HUES6 (cell line): ENCODE data around the gene CDH18.
"Not testable (repeated sequence)": the region's sequence is repeated elsewhere in the genome, so short reads cannot be mapped to it uniquely, and the experiment has no call there.

Experiments used
- H3K27ac ChIP-seq: 2 replicates; pipeline ENCODE4 v1.7.0; 2013; ENCODE audit warnings: low read depth, mild to moderate bottlenecking, low read length, inconsistent platforms
- H3K27me3 ChIP-seq: 2 replicates; pipeline ENCODE4 v1.6.1; 2013; ENCODE audit warnings: low read length; ENCODE audit not compliant: control insufficient read depth, insufficient read depth
- H3K36me3 ChIP-seq: 2 replicates; pipeline ENCODE4 v1.6.1; 2013; ENCODE audit warnings: low read length; ENCODE audit not compliant: control insufficient read depth, insufficient read depth
- H3K4me1 ChIP-seq: 2 replicates; pipeline ENCODE4 v1.6.1; 2013; ENCODE audit warnings: low read length; ENCODE audit not compliant: control insufficient read depth, insufficient read depth
- H3K4me3 ChIP-seq: 2 replicates; pipeline ENCODE4 v1.5.1; 2013; ENCODE audit warnings: low read depth, low read length
- H3K9ac ChIP-seq: one replicate; pipeline ENCODE4 v1.6.1; 2013; ENCODE audit warnings: mild to moderate bottlenecking, low read length
- H3K9me3 ChIP-seq: 2 replicates; pipeline ENCODE4 v1.6.1; 2013; ENCODE audit warnings: low read depth, low read length; ENCODE audit not compliant: control insufficient read depth, insufficient read depth

CDH18 gene

GRCh38 chr5:19859020-19859419, 129.0 kb downstream of the CDH18 start:
- H3K9me3 ChIP-seq: no peaks in the 10 kb centered on the region
- no peaks in the 10 kb centered on the region for H3K27me3 ChIP-seq
- no peak overlapping the region for H3K4me3 ChIP-seq
- H3K36me3 ChIP-seq: no peaks in the 10 kb centered on the region
- no peak overlapping the region for H3K9ac ChIP-seq
- H3K4me1 ChIP-seq: no peaks in the 10 kb centered on the region; the same call in 1 of the 2 replicates
- H3K27ac ChIP-seq: peak overlapping the region; percentile 47; the same call in 1 of the 2 replicates

GRCh38 chr5:19855931-19856330, 132.1 kb downstream of the CDH18 start:
- Histone ChIP-seq H3K27ac (no peak overlapping the region), H3K9me3 (no peaks in the 10 kb centered on the region), H3K4me1 (no peaks in the 10 kb centered on the region; the same call in 1 of the 2 replicates), H3K36me3 (no peaks in the 10 kb centered on the region), H3K27me3 (no peaks in the 10 kb centered on the region), H3K9ac (no peak overlapping the region), H3K4me3 (no peak overlapping the region)

GRCh38 chr5:19855453-19855852, 132.5 kb downstream of the CDH18 start:
- H3K4me3 ChIP-seq: no peak overlapping the region
- H3K36me3 ChIP-seq: no peaks in the 10 kb centered on the region
- no peaks in the 10 kb centered on the region for H3K27me3 ChIP-seq
- no peak overlapping the region for H3K9ac ChIP-seq
- no peaks in the 10 kb centered on the region; the same call in 1 of the 2 replicates for H3K4me1 ChIP-seq
- H3K9me3 ChIP-seq: no peaks in the 10 kb centered on the region
- H3K27ac ChIP-seq: no peak overlapping the region

- Histone ChIP-seq H3K27me3 (no peaks in the 10 kb centered on the region), H3K9ac (no peak overlapping the region), H3K9me3 (no peaks in the 10 kb centered on the region), H3K4me3 (no peak overlapping the region), H3K27ac (no peak overlapping the region), H3K36me3 (no peaks in the 10 kb centered on the region), H3K4me1 (no peaks in the 10 kb centered on the region; the same call in 1 of the 2 replicates)
Observed at GRCh38 chr5:19855031-19855430, 133.0 kb downstream of the CDH18 start.

- no peak overlapping the region for H3K27ac ChIP-seq
- no peak overlapping the region for H3K9ac ChIP-seq
- H3K4me1 ChIP-seq: no peaks in the 10 kb centered on the region
Observed at GRCh38 chr5:19853616-19854240, 134.3 kb downstream of the CDH18 start.

GRCh38 chr5:19837536-19838174, 150.3 kb downstream of the CDH18 start:
- Histone ChIP-seq H3K27ac (no peak overlapping the region), H3K4me3 (no peak overlapping the region), H3K9me3 (peaks cover 11% of the 10 kb centered on the region; the same call in 1 of the 2 replicates), H3K36me3 (no peaks in the 10 kb centered on the region), H3K9ac (no peak overlapping the region), H3K4me1 (no peaks in the 10 kb centered on the region), H3K27me3 (no peaks in the 10 kb centered on the region)

More at GRCh38 chr5:19853616-19854240, 134.3 kb downstream of the CDH18 start:
- Histone ChIP-seq H3K9me3 (no peaks in the 10 kb centered on the region), H3K36me3 (no peaks in the 10 kb centered on the region), H3K4me3 (no peak overlapping the region), H3K27me3 (no peaks in the 10 kb centered on the region)

- H3K4me3 ChIP-seq: no peak overlapping the region
- 0 out of 2 replicates have a peak, but pooled peaks cover 8% of the 10 kb centered on the region for H3K9me3 ChIP-seq
- H3K27ac ChIP-seq: no peak overlapping the region
- H3K4me1 ChIP-seq: no peaks in the 10 kb centered on the region
- no peaks in the 10 kb centered on the region for H3K27me3 ChIP-seq
- no peaks in the 10 kb centered on the region for H3K36me3 ChIP-seq
- no peak overlapping the region for H3K9ac ChIP-seq
Observed at GRCh38 chr5:19835442-19835841, 152.6 kb downstream of the CDH18 start.

- not testable (repeated sequence) for H3K4me3 ChIP-seq, H3K27me3 ChIP-seq, H3K9me3 ChIP-seq, H3K27ac ChIP-seq, H3K4me1 ChIP-seq, H3K36me3 ChIP-seq, H3K9ac ChIP-seq
Observed at GRCh38 chr5:19812720-19813119, 175.3 kb downstream of the CDH18 start.

- Histone ChIP-seq H3K4me3 (no peak overlapping the region), H3K4me1 (no peaks in the 10 kb centered on the region), H3K9ac (no peak overlapping the region), H3K36me3 (no peaks in the 10 kb centered on the region), H3K27me3 (no peaks in the 10 kb centered on the region), H3K27ac (no peak overlapping the region), H3K9me3 (no peaks in the 10 kb centered on the region)
Observed at GRCh38 chr5:19806756-19807155, 181.2 kb downstream of the CDH18 start.

- Histone ChIP-seq H3K9me3 (no peaks in the 10 kb centered on the region), H3K27me3 (no peaks in the 10 kb centered on the region), H3K4me1 (peaks cover 6% of the 10 kb centered on the region; the same call in 1 of the 2 replicates), H3K36me3 (no peaks in the 10 kb centered on the region), H3K27ac (no peak overlapping the region), H3K4me3 (no peak overlapping the region), H3K9ac (no peak overlapping the region)
Observed at GRCh38 chr5:19802686-19803085, 185.3 kb downstream of the CDH18 start.

- H3K4me1 ChIP-seq: peaks cover 5% of the 10 kb centered on the region; the same call in 1 of the 2 replicates
- H3K9ac ChIP-seq: no peak overlapping the region
- H3K9me3 ChIP-seq: no peaks in the 10 kb centered on the region
- H3K36me3 ChIP-seq: no peaks in the 10 kb centered on the region
- no peaks in the 10 kb centered on the region for H3K27me3 ChIP-seq
- H3K4me3 ChIP-seq: no peak overlapping the region
- no peak overlapping the region for H3K27ac ChIP-seq
Observed at GRCh38 chr5:19795218-19795617, 192.8 kb downstream of the CDH18 start.
